Stimulated activated CD4-positive, alpha-beta T cell treated with anti-CD3 and anti-CD28 coated beads, Interleukin-12 subunit alpha, Interleukin-12 subunit beta, amount 100 ng/mL, for 24 hours (primary cell): Measurements from ENCODE around the gene PSME2.

Experiments
- DNase-seq, 2 experiments: peaks; one replicate each; pipeline ENCODE4 v3.0.0-alpha.2; 2020; ENCODE audit warnings: low read depth in 2 of 2

The PSME2 gene

GRCh38 chr14:24151404-24152080 is 5.1 kb upstream of the PSME2 start:
- DNase-seq: no peak

- no peak for DNase-seq
Observed at GRCh38 chr14:24150993-24151392, 4.6 kb upstream of the PSME2 start.

GRCh38 chr14:24150567-24150966 is 4.2 kb upstream of the PSME2 start:
- no peak for DNase-seq

- no peak for DNase-seq
Observed at GRCh38 chr14:24150061-24150460, 3.7 kb upstream of the PSME2 start.

- DNase-seq: no peak
Observed at GRCh38 chr14:24149302-24149969, 3.0 kb upstream of the PSME2 start.

GRCh38 chr14:24147761-24148428 is 1.5 kb upstream of the PSME2 start:
- no peak for DNase-seq

- DNase-seq: peak; percentile 93 to 99
Observed at GRCh38 chr14:24146978-24147760, 759 bp upstream of the PSME2 start, which contains the start of gene RNF31. Gene RNF31, plus strand, starts transcription at chr14:24147498. Its CDS starts 201 bp downstream, at chr14:24147699.

GRCh38 chr14:24145690-24146452 is 539 bp downstream of the PSME2 start:
- no peak for DNase-seq

GRCh38 chr14:24145219-24145618 is 1.2 kb downstream of the PSME2 start:
- DNase-seq: no peak

- DNase-seq: no peak
Observed at GRCh38 chr14:24144451-24144850, 2.0 kb downstream of the PSME2 start.

- DNase-seq: no peak
Observed at GRCh38 chr14:24143511-24143910, 2.9 kb downstream of the PSME2 start.

- peak; percentile 99 to 100 for DNase-seq
Observed at GRCh38 chr14:24141097-24141880, 5.1 kb downstream of the PSME2 start, which contains the start of gene EMC9. Gene EMC9, minus strand, starts transcription at chr14:24141591. Its CDS starts 287 bp downstream, at chr14:24141304.

- no peak for DNase-seq
Observed at GRCh38 chr14:24139272-24139934, 7.0 kb downstream of the PSME2 start.

GRCh38 chr14:24138396-24139271 is 7.8 kb downstream of the PSME2 start:
- DNase-seq: no peak

GRCh38 chr14:24137529-24138395 is 8.6 kb downstream of the PSME2 start:
- DNase-seq: no peak

GRCh38 chr14:24136684-24137528 is 9.5 kb downstream of the PSME2 start:
- DNase-seq: no peak
